ENCODE measurements around the gene TMEM253.

The TMEM253 gene

DNA sequence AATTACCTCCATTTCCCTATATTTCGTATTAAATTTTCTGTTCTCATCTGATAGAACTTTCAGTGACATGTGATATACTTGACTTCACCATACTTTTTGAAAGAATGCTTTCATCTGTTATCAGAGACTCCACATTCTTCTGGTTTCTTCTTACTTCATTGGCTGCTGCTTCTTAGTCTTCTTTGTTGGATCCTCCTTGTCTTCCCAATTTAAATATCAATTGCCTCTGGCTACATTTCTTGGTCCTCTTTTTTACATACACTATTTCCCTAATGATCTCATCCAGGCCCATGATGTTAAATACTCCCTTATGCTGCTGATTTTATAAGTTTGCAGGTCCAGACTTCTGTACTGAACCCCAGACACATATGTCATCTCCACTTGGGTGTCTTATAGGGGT is 33.0 kb downstream of the TMEM253 start:
- Mint-ChIP-seq H3K9me3 (ENCODE audit: low read depth) (no peaks in the 10 kb centered on the region), H3K36me3 (no peaks in the 10 kb centered on the region), H3K27me3 (no peaks in the 10 kb centered on the region), H3K4me1 (ENCODE audit: low read depth) (no peaks in the 10 kb centered on the region), H3K27ac (no peak overlapping the region), H3K4me3 (no peak overlapping the region)

DNA sequence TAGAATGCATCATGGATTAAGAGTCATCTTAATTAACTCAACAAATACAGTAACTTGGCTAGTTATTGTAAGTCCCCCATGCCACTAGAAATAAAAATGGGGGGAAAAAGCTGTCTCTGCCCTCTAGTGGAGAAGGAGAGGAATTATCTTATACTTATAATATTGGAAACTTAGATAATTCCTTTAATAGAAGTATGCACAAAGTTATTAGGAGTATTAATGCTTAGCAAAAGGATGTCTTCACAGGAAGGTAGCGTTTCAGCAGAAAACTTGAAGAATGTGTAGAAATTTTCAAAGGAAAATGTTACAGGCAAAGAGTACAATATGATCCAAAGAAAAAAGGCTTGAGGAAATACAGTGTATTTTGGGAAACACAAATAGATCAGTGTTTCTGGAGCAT is 35.2 kb downstream of the TMEM253 start:
- Mint-ChIP-seq H3K27ac (no peak overlapping the region), H3K4me1 (ENCODE audit: low read depth) (no peaks in the 10 kb centered on the region), H3K9me3 (ENCODE audit: low read depth) (no peaks in the 10 kb centered on the region), H3K36me3 (no peaks in the 10 kb centered on the region), H3K27me3 (no peaks in the 10 kb centered on the region), H3K4me3 (no peak overlapping the region)

- no peak overlapping the region for H3K4me3 Mint-ChIP-seq
- H3K27me3 Mint-ChIP-seq: peaks cover 4% of the 10 kb centered on the region
- H3K4me1 Mint-ChIP-seq (ENCODE audit: low read depth): no peaks in the 10 kb centered on the region
- no peak overlapping the region for H3K27ac Mint-ChIP-seq
- H3K9me3 Mint-ChIP-seq (ENCODE audit: low read depth): peaks cover 4% of the 10 kb centered on the region
- H3K36me3 Mint-ChIP-seq: peaks cover 2% of the 10 kb centered on the region
Measured at GRCh38 chr14:21142357-21142756, 41.5 kb downstream of the TMEM253 start.

DNA sequence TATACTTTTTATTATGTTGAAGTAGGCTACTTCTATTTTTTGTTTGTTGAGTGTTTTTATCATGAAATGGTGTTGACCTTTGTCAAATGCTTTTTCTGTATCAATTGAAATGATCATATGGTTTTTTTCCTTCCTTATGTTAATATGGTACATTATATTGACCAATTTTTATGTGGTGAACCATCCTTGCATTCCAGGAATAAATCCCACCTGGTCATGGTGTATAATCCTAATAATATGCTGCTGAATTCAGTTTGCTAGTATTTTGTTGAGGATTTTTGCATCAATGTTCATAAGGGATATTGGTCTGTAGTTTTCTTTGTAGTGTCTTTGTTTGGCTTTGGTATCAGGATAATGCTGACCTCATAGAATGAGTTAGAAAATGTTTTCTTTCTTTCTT is 44.6 kb downstream of the TMEM253 start:
- Mint-ChIP-seq H3K4me1 (ENCODE audit: low read depth) (no peaks in the 10 kb centered on the region), H3K36me3 (peaks cover 2% of the 10 kb centered on the region), H3K27ac (no peak overlapping the region), H3K27me3 (peaks cover 4% of the 10 kb centered on the region), H3K9me3 (ENCODE audit: low read depth) (peaks cover 4% of the 10 kb centered on the region), H3K4me3 (no peak overlapping the region)

- Mint-ChIP-seq H3K36me3 (peaks cover 2% of the 10 kb centered on the region), H3K9me3 (ENCODE audit: low read depth) (peaks cover 4% of the 10 kb centered on the region), H3K27ac (no peak overlapping the region), H3K27me3 (no peaks in the 10 kb centered on the region), H3K4me3 (no peak overlapping the region), H3K4me1 (ENCODE audit: low read depth) (no peaks in the 10 kb centered on the region)
Measured at GRCh38 chr14:21149641-21150367, 48.9 kb downstream of the TMEM253 start.
